GM18502 (cell line): Measurements from ENCODE around the gene RILPL2.
"Not testable (repeated sequence)": the region's sequence is repeated elsewhere in the genome, so short reads cannot be mapped to it uniquely, and the experiment has no call there.

Experiments
- ATAC-seq: cut with Tn5 transposase; IDR thresholded peaks from one replicate; pipeline ENCODE4 v1.9.1; 2021; ENCODE audit warnings: mild to moderate bottlenecking; ENCODE audit not compliant: unreplicated experiment, poor library complexity

RILPL2 gene, protein sequence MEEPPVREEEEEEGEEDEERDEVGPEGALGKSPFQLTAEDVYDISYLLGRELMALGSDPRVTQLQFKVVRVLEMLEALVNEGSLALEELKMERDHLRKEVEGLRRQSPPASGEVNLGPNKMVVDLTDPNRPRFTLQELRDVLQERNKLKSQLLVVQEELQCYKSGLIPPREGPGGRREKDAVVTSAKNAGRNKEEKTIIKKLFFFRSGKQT

DNA sequence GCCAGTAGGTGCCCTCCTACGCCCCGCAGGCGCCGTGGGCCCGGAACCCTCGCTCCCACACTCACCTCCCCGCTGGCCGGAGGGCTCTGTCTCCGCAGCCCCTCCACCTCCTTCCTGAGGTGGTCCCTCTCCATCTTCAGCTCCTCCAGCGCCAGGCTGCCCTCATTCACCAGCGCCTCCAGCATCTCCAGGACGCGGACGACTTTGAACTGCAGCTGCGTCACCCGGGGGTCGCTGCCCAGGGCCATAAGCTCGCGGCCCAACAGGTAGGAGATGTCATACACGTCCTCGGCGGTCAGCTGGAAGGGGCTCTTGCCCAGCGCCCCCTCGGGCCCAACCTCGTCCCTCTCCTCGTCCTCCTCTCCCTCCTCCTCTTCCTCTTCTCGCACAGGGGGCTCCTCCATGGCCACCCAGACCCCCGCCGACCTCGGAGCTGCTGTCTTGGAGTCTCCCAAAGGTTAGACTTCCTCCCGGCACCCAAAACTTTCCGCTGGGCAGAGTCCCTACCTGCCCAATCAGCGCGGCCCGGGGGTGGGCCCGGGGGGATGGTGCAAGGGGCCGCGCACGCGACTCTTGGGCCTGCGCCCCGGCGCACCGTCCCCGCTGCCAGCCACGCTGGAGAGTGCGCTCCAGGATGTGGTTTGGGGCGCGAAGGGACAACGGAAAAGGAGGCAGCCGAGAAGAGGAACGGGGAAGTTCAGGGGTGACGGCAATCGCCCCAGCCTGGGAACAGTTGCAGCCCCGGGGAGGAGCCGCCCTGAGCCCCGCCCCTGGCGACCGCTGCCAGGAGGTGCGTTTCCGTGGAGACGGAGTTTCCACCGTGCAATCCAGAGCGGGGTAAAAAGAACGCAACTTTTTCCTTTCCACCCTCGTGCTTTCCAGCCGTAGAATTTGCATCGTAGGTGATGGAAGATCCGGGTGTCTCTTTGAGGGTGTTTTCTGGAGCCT is at the start of gene RILPL2:
RILPL2 (minus strand) TSS at position 668 of the 948 bp plus-strand sequence; CDS start at position 404, 264 bp downstream.
- ATAC-seq: peak; percentile 79

DNA sequence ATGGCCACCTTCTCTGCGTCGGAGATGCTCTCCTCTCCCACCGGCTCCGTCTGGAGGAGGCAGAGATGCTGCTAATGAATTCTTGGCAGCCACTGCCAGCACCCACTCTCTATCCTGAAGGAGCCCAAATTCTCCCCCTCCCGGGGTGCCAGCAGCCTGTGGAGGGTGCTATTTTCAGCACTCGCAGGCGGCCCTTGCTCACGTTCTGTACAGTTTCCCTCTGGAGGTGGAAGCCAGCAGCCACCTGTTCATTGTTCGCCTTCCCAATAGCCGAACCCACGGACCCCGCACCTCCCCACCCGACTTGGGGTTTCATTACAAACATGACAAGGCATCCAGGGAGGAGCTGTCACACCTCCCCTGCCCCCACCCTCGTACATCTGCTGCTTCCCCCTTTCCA is 49.3 kb upstream of the RILPL2 start:
- ATAC-seq: no peak

DNA sequence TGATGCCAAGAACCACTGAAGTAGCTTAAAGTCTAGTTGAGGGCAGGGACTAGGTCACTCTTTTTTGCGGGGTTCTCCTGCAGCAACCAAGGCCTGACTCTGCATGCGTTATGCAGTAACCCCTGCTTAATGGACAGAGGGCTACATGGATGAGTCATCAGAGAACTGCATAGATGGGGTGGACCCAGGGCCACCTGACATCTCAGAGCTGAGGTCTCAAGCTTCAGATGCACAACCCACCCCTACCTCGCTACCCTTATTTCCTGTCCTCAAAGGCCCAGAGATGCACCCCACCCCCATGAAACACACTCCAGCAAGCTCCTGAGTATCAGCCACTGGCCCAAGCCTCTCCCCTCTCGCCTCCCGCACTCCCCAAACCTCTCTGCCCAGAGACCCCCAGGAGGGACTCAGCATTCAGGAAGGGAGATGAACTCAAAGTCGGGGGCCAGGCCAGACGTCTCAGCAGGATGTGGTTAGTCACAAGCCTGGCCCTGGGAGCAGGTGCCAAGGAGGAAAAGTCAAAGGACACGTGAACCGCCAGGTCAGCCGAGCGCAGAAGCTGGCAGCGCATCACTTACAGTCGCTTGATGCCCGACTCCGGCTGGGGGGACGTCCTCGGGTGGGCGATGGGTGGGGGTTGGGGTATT is 47.2 kb upstream of the RILPL2 start:
- ATAC-seq: no peak

DNA sequence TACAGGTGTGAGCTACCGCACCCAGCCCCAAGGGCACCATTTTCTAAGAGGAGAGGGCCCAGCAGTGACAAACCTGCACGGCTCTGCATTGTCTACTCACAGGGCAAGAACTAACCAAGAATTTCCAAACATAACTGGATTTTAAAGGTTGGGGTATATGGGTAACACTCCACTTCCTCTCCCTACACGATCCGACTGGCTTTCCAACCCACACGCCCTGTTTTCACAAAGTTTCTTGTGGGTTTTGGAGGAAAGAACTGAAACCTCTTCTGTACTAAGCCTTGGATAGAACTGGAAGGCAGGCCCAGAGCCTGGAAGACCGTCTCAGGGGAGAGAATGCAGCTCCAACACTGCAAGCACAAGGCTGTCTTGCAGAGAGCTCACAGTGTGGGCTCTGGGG is 46.4 kb upstream of the RILPL2 start:
- ATAC-seq: no peak

DNA sequence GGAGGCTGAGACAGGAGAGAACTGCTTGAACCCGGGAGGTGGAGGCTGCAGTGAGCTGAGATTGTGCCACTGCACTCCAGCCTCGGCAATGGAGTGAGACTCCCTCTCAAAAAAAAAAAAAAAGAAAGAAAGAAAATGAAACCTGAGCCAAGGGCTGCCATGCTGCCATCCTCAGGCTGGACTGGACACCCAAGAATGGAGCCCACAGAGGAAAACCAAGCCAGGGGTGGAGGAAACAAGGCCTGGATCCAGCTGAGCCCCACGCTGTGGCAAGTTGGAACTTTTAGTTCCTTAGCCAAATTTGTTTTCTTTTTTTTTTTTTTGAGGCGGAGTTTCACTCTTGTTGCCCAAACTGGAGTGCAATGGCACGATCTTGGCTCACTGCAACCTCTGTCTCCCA is 44.8 kb upstream of the RILPL2 start:
- ATAC-seq: not testable (repeated sequence)

DNA sequence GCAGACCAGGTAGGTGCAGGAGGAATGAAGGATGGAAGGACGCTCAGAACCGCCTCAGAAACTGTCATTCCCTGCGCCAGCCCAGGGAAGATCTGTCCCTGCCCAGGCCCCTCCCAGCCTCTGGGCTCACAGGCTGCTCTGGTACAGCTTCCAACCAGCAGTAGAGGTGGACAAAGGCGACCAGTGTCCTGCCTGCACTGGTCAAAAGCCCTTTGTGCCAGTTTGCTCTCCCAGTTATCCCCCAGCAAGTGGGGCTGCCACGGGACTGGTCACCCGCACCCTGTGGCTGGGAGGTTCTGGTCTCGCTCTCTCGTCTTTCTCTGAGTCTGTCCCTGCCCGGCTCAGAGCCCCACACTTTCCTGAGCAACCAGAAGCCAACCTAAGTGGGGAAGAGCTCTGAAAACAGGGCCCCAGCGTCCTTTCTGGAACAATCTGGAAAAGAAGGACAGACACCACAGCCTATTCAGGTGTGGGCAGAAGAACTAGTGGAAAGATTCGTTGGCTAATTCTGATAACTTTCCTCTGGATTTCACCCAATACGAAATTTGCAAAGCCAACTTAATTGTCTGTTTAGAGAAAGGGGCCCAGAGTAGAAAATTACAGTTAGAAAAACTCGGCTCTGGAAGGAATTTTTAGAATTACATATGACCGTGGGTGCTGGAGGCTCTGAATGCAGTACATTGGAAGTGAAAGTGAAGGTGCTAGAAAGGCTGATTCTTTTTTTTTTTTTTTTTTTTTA is 43.1 kb upstream of the RILPL2 start:
- ATAC-seq: no peak

DNA sequence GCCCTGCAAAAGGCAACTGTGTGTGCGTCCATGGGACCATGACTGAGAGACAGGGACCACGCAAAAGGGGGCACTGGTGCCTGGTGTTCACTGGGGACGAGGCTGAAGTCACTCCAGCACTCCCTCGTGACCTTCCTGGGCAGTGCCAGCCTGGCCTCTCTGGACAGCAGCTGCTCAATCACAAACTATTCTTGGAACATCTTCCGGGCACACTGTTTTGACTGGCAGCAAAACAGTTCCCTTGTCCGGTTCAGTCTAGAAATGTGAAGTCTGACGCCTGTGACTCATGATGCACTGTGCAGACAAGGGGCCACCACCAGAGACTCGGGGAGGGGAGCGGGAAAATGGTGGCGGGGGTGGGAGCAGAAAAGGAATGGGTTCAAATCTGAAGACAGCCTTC is 42.3 kb upstream of the RILPL2 start:
- ATAC-seq: no peak

DNA sequence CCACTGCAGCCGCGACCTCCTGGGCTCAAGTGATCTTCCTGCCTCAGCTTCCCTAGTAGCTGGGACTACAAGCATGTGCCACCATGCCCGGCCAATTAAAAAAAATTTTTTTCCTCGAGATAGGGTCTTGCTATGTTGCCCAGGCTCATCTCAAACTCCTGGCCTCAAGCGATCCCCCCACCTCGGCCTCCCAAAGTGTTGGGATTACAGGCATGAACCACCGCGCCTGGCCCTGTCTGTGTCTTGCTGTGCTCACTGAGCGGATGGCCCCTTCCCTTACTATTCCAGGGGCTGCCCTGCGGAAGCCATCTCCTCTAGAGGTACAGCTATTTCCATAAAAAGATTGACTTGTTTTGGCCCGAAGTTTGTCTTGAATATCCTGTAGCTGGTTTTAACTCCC is 41.6 kb upstream of the RILPL2 start:
- no peak for ATAC-seq

DNA sequence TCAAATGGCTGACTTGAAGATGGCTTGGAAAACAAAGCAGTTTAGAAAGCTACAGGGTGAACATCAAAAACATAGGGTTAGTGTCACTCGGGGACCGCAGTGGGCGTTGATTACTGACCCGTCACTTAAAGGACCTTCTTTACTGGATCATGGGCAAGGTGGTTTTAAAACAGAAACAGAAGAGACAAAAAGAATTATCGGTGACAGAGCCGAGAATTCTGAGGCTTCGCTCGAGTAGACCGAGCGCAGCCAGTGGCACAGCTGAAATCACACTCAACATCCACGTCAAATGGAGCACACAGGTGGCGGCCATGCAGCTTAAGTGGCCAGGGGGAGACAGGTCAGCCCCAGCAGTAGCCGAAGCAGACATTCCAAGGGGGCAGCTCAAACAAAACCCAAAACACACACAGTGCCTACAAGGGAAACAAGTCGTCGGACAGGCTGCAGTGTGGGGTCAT is 38.8 kb upstream of the RILPL2 start:
- no peak for ATAC-seq

DNA sequence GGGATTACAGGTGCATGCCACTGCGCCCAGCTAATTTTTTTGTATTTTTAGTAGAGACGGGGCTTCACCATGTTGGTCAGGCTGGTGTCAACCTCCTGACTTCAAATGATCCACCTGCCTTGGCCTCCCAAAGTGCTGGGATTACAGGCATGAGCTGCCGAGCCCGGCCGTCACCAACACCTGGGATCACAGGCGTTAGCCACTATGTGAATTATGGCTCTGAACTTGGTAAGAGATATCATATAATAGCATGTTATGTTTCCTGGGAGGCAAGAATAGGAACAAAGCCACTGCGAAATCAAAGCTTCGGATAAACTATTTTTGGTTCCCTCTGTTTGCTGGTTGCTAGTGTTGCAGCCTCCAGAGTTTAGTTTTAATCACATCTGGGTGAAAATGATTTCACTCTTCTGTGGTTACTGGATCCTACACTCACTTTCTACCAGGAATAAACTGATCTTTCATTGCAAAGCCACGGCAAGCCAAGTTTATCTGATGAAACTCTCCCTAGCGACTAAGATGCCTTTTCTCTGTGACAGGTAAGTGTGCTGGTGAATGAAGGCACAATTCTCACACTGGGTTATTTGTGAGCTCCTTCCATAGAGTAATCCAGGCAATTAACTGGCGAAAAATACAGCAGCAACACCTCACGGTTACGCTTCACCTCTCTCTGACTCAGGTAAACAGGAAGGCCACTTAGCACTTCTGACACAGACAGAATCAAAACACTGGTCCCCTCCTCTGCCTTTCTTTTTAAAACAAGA is 38.2 kb upstream of the RILPL2 start:
- no peak for ATAC-seq

DNA sequence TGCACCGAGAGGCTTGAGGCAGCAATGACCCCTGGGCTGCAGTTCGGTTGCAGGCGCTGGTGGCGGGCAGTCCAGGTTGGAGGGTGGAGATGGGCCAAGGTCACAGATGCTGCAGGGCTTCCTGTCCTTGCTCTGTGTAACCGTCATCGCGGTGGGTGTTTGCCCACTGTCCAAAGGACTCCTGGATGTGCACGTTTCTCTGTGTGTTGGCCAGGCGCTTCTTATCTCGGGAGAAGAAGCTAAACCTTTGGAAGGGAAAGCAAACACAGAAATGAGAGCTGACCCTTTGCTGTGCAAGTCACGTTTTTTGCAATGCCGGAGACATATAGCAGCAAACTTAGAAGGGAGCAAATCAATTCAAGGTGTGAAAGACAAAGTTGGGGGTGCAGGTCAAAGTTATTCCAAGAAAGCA is 36.0 kb upstream of the RILPL2 start:
- no peak for ATAC-seq

DNA sequence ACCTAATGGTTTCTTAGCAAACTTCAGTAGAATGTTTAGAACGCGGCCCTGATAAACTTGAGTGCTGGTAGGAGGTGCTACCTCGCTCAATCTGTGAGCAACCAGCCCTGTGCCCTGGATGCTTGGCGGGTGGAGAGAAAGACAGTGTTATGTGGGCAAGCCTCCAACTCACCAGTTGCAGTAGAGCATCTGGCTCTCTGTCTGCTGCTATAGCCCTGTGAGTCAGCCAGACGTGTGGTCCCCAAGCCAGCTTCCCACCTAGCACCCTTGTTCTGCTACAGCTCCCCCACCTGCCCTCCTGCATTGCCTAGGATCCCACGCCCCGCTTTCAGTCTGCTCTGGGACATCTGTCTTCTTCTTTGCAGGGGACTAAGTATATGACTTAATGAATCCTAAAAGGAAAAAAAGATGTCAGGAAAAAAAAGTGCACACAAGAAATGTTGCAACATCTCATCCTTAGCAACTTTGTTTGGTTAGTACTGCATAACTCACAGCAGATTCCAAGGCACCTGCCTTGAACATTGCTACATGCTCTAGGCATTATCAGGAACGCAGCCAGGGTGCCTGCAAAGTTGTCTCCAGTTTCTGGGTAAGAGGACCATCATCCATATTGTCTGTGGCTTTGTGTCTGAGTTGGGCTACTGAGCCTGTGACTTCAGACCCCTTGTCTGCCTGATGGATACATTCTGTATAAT is 35.0 kb upstream of the RILPL2 start:
- no peak for ATAC-seq

DNA sequence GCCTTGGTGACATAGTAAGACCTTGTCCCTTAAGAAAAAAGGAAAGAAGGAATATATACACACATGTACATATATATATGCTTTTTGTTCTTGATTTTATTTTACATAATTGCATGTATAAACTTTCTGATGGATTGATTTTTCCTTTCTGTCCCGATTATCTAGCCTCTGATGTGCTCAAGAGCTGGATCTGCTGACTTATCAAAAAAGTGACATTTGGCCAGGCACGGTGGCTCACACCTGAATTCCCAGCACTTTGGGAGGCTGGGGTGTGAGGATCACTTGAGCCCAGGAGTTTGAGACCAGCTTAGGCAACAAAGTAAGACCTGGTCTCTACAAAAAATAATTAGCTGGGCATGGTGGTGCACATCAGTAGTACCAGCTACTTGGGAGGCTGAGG is 33.5 kb upstream of the RILPL2 start:
- no peak for ATAC-seq

DNA sequence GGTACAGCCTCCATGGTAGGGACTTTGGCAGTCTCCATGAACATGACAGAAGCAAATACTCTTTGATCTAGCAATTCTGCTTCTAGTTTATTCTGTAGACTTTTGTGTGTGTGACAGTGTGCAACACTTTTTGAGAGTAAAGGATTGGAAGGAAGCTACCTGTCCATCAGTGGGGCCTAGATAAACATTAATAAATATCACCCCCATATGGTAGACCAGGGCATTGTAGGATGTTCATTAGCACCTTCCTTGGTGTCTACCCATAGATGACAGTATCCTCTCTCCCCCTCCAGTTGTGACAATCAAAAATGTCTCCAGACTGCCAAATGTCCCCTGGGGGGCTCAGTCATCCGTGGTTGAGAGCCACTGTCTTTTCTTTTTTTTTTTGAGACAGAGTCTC is 32.3 kb upstream of the RILPL2 start:
- ATAC-seq: no peak

DNA sequence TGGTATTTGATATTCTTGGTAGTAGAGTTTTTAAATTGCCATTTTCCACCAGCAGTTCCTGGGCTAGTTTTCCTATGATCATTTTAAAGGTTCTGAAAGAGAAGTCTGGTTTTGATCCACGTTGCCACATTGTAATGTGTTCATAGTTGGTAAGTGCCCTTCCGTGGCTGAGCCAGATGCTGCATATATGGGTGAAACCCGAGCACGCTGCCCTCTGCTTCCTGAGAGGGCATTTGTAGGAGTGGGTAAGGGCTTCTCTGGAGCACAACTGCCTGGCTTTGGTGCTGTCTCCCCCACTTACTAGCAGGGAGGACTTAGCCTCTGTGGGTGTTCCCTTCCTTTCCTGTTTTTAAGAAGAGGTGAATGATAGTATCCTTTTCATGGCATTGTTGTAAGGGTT is 28.6 kb upstream of the RILPL2 start:
- ATAC-seq: no peak

DNA sequence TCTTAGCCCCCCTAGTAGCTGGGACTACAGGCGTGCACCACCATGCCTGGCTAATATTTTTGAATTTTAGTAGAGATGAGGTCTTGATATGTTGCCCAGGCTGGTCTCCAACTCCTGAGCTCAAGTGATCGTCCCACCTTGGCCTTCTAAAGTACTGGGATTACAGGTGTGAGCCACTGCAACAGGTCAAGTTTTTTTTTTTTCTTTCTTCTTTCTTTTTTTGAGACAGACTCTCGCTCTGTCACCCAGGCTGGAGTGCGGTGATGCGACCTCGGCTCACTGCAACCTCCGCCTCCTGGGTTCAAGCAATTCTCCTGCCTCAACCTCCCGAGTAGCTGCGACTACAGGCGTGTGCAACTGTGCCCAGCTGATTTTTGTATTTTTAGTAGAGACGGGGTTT is 26.7 kb upstream of the RILPL2 start:
- not testable (repeated sequence) for ATAC-seq

DNA sequence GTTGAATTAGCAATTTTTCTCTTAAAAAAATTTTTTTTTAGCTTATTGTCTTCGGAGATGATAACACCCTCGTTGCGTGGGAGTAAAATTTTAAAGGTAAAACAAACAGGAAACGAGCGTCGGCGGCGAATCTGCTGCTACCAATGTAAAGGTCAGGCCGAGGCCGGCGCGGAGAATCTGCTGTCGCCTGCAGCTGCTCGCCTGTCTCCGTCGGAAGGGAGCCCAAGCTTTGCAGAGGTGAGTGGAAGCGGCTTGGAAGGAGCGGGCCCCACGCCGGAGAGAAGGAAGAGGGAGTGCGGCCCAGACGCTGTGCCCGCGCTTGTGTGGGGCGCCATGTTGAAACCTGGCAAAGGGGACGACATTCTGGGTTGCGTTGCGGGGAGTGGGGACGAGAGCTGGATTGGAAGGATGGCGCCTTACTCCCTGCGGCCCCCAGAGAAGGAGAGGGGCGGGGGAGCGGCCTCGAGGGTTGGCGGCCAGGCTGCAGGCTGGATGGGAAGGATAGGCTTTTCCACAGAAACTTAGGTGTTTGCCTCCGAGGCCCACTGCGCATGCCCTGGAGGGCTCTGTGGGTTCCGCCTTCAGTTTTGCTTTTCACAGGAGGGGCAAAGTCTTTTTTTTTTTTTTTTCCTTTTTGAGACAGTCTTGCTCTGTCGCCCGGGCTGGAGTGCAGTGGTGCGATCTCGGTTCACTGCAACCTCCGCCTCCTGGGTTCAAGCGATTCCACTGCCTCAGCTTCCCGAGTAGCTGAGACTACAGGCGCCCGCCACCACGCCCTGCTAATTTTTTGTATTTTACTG is 21.7 kb upstream of the RILPL2 start, which contains the start of gene SNRNP35:
SNRNP35 (plus strand) TSS at position 160 of the 800 bp plus-strand sequence. CDS start 7,402 bp downstream, outside the sequence.
- peak; percentile 66 for ATAC-seq

DNA sequence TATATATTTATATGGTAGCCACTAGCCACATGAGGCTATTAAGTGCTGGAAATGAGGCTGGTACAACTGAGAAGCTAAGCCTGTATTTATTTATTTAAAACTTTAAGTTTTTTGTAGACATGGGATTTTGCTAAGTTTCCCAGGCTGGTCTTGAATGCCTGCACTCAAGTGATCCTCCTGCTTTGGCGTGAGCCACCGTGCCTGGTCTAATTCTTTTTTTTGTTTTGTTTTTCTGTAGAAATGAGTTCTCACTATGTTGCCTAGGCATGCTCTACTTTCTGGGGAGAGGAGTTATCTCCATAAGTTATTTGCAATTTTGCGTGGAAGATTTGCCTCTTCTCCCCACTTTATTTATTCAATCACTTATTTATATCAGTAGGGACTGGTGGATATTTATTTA is 16.7 kb upstream of the RILPL2 start:
- no peak for ATAC-seq
